Adipose tissue (tissue), 3 donors: ENCODE measurements around the gene LIN37. TPM values are rescaled to one million over a fixed set of nuclear protein-coding genes. Genes with fewer than 3 reads are reported as not detected.

Source experiments
- H3K27ac ChIP-seq: one replicate; pipeline ENCODE4 v1.5.1; 2013; ENCODE audit warnings: low read depth, low read length
- whole genome bisulfite sequencing, 3 donors: extraction: QIAGEN DNeasy Blood & Tissue Kit; methylation state at CpG; one replicate each; pipeline ENCODE4 v1.1.7; 2013; 5-methylcytosine and 5-hydroxymethylcytosine counted together
- polyA plus RNA-seq, 3 donors: library from polyadenylated mRNA; stranded (reverse); fragments of 200-250 nt; gene quantifications; one replicate each; pipeline ENCODE4 v1.2.3, GENCODE V29; 2013
- donor health status: healthy with polysubstance abuse.
- donor health status: Bipolar disorder and iron deficiency.
- donor health status: healthy.

The LIN37 gene
- polyA plus RNA-seq, 3 donors: 8.9 to 20.9 (median 15.3) TPM

DNA sequence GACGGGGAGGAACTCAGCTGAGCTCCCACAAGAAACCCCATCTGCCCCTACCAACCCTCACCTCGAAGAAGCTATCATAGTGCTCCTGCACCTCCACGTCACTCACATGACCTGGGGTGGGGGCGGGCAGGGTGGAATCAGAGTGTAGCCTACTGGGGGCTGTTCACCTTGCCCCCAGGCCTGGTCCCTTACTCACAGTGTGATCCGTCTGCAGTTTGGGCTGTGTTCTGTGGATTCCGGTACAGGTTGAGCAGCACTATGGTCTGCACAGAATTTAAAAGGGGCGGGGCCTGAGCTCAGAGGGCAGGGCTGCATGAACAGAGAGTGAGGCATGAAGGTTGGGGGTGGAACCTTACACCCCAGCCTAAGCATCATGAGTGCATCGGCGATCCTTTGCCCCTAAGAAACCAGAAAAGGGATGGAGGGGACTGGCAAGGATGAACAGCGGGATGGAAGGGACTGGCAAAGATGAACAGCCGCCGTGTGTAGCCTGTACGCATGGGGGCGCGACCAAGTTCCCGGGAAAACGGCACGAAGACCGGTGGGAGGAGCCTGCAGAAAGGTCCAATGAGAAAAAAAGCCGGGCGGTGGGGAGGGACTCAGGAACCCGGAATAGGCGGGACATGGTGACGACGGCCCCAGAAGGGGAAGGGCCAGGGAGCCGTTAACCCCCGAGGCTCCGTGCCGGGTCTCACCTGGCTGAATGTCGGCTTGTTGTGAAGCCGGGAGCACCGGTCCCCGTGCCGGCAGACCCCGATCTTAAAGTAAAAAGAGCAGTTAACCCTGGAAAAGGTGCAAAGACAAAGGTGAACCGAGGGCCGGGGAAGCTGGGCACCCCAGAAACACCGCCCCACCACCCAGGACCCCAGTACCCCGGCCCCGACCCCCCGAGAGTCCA is 3.7 kb upstream of the LIN37 start:
- peak overlapping the region; percentile 98 for H3K27ac ChIP-seq
- WGBS, 3 donors: 7 to 8% (median 7%) methylated on average over 40 to 41 of the region's 41 CpGs

DNA sequence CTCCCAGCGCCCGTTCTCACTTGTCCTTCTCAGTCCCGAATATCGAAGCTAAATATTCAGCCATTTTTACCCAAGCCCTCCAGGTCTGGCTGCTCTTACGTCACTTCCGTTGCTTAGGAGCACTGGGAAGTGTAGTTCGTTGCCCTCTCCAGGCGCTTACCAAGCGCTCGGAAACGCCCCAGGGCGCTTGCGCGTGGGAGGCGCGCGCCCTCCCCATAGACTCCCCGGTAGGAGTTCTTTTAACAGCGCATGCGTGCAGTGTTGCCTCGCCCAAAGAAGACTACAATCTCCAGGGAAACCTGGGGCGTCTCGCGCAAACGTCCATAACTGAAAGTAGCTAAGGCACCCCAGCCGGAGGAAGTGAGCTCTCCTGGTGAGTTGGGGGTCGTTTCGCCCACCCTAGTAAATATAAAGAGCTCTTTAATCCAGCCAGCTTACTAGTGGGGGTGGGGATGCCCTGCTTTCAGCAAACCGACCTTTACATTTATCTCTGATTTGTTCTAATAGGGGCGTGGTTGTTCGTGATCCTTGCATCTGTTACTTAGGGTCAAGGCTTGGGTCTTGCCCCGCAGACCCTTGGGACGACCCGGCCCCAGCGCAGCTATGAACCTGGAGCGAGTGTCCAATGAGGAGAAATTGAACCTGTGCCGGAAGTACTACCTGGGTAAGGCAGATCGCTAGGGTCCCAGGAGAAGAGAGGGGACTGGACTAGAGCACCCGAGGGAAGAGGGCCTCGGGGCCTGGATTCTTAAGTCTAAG is 2.9 kb upstream of the LIN37 start, which contains the start of the genes PSENEN and U2AF1L4:
Gene PSENEN, plus strand, starts transcription at position 324 of the 759 bp plus-strand sequence. Its CDS starts 280 bp downstream, at position 604.
Gene U2AF1L4, minus strand, starts transcription at position 91 of the 759 bp plus-strand sequence. Its CDS starts 27 bp downstream, at position 64.
- H3K27ac ChIP-seq: peak within 1 kb of the TSS; percentile 98
- 0% methylated on average over 40 of the region's 40 CpGs for WGBS, 3 donors

GRCh38 chr19:35746087-35746462 is 2.3 kb upstream of the LIN37 start:
- WGBS, 3 donors: 1 to 12% (median 11%) methylated on average over 4 of the region's 4 CpGs
- H3K27ac ChIP-seq: no peak overlapping the region

DNA sequence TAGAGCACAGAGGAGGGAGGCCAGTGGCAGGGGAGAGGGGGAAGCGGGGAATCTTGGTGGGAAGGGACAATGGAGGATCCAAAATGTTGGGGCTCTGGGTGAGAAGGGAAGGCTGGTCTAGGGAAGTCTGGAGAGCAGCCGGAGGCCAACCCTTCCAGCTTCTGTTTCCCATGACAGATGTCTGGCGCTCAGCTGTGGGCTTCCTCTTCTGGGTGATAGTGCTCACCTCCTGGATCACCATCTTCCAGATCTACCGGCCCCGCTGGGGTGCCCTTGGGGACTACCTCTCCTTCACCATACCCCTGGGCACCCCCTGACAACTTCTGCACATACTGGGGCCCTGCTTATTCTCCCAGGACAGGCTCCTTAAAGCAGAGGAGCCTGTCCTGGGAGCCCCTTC is 1.8 kb upstream of the LIN37 start:
- 72 to 83% (median 77%) methylated on average over 5 of the region's 5 CpGs for WGBS, 3 donors
- no peak overlapping the region for H3K27ac ChIP-seq

GRCh38 chr19:35750167-35750566 is 1.8 kb downstream of the LIN37 start:
- H3K27ac ChIP-seq: no peak overlapping the region
- WGBS, 3 donors: 93 to 98% (median 93%) methylated on average over 2 to 5 of the region's 5 CpGs

- H3K27ac ChIP-seq: no peak overlapping the region
- 88 to 91% (median 91%) methylated on average over 14 of the region's 14 CpGs for WGBS, 3 donors
These were observed 3.7 kb downstream of the LIN37 start for GRCh38 chr19:35751839-35752745.

GRCh38 chr19:35752746-35753350 is 4.5 kb downstream of the LIN37 start:
- 94 to 95% (median 94%) methylated on average over 20 of the region's 20 CpGs for WGBS, 3 donors
- no peak overlapping the region for H3K27ac ChIP-seq

DNA sequence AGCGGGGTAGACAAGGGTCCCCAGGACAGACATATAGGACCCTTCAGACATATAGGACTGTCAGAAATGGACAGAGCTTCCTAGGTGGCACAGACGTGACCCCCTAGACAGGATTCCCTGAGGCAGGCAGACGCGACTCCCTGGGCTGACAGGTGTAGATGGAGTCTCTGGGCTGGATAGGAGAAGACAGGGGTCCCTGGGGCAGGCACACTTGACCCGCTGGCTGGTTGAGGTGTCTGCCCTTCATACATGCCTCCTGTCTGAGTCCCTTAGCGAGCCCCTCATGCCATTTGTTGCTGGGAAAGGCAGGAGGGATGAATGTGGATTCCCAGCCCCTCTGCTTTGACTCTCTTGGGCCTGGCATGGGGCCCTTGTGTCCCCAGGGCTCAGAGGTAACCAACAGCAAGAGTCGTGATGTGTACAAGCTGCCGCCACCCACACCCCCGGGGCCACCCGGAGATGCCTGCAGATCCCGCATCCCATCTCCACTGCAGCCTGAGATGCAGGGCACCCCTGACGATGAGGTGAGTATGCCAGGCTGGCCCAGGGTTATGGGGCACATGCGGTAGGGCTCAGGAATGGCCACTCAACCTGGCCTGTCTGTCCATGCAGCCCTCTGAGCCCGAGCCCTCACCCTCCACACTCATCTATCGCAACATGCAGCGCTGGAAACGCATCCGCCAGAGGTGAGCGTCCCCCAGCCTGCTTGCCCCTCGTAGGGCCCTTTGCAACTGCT is 5.4 kb downstream of the LIN37 start:
- WGBS, 3 donors: 87 to 92% (median 91%) methylated on average over 20 of the region's 20 CpGs
- H3K27ac ChIP-seq: no peak overlapping the region

DNA sequence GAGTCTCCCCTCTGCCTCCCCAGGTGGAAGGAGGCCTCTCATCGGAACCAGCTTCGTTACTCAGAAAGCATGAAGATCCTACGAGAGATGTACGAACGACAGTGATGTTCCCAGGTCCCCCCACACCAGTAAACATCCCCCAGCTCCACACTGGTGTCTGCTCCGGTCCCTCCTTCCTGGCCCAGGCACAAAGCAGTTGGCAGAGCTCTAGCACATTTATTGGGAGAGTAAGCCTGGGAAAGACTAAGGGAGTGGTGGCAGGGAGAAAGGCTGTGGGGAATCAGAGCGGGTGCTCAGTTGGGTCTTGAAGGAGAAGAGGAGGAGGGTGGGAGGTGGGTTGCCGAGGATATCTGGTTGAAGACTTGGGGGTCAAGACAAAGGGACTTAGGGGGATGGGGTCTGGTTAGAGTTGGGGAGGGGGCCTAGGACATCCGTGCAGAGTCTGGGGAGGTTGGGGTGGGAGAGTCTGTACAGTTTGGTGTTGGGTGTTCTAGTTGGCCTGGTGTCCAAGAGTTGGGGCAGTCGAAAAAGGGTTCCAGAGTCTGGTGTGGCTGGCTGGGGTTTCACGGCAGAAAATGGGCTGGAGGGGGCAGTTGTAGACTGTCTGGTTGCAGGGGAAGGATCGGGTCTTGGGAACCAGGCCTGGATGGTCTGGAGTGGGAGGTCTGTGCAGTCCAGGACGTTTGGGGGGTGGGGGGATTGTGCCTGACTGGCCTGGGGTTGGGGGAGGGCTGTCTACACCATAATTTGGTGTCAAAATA is 6.2 kb downstream of the LIN37 start:
- WGBS, 3 donors: 73 to 84% (median 78%) methylated on average over 13 of the region's 13 CpGs
- H3K27ac ChIP-seq: no peak overlapping the region

DNA sequence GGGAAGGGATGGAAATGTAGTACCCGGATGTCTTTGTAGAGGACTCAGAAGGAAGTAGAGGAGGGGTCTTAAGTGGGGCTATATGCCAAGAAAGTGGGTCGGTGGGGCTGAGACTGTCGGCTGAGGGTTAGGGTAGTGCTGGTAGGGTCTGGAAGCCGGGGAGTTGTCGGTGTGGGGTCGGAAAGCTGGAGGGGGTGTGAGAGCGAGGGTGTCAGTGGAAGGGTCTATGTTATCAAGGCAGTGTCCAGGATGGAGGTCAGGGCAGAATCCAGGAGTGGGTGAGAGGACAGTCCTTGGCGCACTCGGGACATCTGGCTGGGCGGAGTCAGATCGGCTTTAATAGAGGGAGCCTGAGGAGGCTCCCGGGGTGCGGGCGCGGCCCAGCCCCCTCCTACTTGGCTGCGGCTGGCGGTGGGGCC is 6.8 kb downstream of the LIN37 start:
- 42 to 76% (median 46%) methylated on average over 15 to 17 of the region's 17 CpGs for WGBS, 3 donors
- no peak overlapping the region for H3K27ac ChIP-seq

- WGBS, 3 donors: 16 to 63% (median 18%) methylated on average over 42 to 74 of the region's 74 CpGs
- H3K27ac ChIP-seq: peak overlapping the region; percentile 94
These were observed 7.4 kb downstream of the LIN37 start for GRCh38 chr19:35755550-35756376.

- peak within 1 kb of the TSS; percentile 94 for H3K27ac ChIP-seq
- 6 to 15% (median 8%) methylated on average over 39 to 52 of the region's 52 CpGs for WGBS, 3 donors
These were observed 8.2 kb downstream of the LIN37 start, which contains the start of gene HSPB6 for GRCh38 chr19:35756377-35757230. Gene HSPB6 (minus strand): TSS chr19:35757029. CDS start chr19:35757008, 21 bp downstream.

GRCh38 chr19:35757231-35757748 is 8.9 kb downstream of the LIN37 start:
- 4 to 11% (median 5%) methylated on average over 19 of the region's 19 CpGs for WGBS, 3 donors
- H3K27ac ChIP-seq: peak overlapping the region; percentile 94

- H3K27ac ChIP-seq: peak within 1 kb of the TSS; percentile 94
- 0 to 1% (median 0%) methylated on average over 53 of the region's 53 CpGs for WGBS, 3 donors
These were observed 9.6 kb downstream of the LIN37 start, which contains the start of gene PROSER3 for GRCh38 chr19:35757749-35758608. Gene PROSER3 (plus strand): TSS chr19:35758176. CDS start chr19:35758216, 40 bp downstream.
